NCI-H146 (cell line): ENCODE measurements around the gene TSPAN18.

Experiments used
- DNase-seq: peaks from one replicate; lab custom pipeline; 2025; lab: John Stamatoyannopoulos, UW

The TSPAN18 gene, protein sequence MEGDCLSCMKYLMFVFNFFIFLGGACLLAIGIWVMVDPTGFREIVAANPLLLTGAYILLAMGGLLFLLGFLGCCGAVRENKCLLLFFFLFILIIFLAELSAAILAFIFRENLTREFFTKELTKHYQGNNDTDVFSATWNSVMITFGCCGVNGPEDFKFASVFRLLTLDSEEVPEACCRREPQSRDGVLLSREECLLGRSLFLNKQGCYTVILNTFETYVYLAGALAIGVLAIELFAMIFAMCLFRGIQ

DNA sequence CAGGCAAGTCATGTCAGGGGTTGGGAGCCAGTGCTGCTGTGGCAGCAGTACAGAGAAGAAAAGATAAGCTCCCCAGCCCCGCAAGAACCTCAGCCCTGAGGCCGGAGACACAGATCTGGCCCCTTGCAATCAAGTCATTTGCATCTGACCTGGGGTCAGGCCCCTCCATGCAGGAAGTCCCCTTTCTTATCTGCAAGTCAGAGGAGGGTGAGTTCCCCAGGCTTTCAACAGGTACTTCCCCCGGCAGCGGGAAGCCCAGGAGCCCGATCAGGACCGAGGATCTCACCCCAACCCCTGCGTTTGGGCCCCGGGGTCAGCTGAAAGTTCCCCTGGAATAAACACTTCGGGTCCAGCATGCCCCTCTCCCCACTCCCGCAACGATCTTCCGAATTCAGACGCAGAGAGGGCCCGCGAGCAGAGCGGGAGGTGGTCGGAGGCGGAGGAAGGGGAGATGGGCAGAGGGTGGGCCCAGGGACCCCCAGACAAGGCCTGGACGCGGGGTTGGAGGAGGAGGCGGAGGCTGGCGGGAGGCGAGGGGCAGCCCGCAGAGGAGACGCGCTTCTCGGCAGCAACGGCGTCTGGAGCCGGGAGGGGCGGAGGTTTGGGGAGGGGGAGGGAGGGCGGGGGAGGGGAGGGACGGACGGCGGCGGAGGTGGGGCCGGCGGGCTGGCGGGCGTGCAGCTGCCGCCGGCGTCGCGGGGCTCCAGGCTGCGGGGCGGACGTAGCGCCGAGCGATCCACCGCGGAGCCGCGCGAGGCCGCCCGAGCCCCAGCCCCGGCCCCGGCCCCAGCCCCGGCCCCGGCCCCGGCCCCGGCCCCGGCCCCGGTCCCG, at the start of gene TSPAN18:
Gene TSPAN18 (plus strand): TSS at position 680 of the 831 bp plus-strand sequence. CDS start 179,455 bp downstream, outside the sequence.
- no peak for DNase-seq

GRCh38 chr11:44680982-44681597, 45.7 kb upstream of the TSPAN18 start:
- no peak for DNase-seq

DNA sequence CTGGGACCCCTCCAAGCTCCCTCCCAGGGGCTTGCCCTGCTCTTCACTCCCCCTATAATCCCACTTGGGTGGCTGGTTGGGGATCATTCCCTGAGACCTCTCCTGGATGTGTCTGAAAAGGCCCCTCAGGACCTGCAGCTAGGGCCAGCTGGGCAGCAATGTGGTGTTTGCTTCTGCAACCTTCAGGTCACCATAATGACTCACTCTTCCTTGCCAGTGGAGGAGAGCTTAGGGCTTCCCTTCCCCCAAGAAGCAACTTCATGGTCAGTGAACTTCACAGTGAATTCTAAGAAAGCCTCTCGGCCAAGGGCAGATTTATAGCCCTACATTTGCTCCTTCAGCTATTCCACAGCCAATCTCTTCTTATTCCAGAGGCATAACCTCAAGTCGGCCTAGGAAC, 45.1 kb upstream of the TSPAN18 start:
- DNase-seq = no peak

DNA sequence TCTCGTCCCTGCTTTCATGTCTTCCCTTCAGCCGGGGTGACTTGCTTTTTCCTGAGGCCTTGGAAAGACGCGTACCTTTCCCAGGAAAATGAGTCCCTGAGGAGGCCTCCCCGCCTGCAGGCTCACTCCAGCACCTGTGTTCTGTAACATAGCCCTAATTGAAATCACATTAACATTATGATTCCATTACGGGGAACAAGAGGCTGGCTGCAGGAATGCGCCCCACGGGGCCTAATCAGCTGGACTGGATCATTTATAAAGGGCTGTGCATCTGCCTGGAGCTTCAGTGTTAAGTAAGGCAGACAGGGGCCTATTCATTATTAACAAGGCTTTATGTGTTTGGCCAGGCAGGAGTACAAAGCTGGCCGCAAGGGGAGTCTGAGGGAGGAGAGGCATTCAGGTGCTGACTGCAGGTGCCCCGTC, 41.9 kb upstream of the TSPAN18 start:
- DNase-seq = peak; percentile 55

GRCh38 chr11:44687388-44687787, 39.4 kb upstream of the TSPAN18 start:
- DNase-seq = no peak

GRCh38 chr11:44689265-44689664, 37.5 kb upstream of the TSPAN18 start:
- no peak for DNase-seq

DNA sequence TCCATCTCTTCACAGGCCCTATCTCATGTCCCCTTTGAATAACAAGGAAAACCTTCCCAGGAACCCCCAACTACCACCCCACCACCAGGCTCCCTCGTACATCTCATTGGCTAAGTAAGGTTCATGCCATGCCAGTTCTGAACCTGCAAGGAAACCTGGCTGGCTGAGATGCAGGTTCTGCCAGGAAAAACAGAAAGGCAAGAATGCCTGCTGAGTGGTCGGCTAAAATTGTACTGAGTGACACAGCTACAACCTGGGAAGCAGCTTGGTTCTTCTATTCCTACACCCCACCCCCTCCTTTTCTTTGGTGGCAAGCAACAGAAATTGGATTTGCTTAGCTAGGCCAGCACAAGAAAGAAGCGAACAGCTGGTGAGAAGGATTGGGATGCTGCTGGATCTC, 36.1 kb upstream of the TSPAN18 start:
- DNase-seq = no peak

DNA sequence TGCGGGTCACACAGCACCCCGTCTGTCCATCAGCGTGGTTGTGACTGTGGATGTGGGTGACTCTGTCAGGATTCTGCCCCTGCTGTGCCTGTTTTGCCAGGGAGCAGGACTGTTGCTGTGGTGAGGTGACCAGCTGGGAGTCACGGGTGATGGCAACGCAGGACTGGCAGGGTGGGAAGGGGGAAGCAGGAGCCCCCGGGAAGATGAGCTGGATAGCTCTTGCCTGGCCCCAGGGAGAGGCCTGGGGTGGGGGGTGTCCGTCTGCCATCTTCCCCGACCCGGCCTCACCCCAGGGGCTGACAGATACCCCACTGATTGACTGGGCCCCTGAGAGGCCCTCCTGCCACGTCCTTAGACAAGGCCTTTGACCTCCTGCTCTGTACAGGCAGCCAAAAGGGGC, 34.3 kb upstream of the TSPAN18 start:
- DNase-seq = no peak

DNA sequence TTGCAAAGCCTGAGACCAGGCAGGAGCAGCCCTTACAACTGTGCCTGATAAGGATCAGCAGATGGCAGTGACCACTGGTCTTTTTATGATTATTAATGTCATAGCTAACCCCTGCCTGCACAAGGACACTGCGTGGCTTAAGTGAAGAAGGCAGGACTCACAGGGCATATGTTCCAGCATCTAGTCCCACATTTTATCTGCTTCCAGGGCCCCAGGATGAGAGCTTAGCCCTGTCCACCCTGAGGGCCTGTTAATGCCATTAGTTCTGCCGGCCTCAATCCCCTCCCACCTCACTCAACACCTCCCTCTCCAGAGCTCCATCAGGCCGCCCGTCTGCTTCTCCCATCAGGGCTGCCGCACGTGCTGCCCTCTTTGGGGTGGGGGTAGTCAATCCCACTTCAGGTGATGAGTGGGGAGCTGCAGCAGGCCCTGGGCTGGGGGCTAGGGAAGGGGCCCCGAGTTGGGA, 33.1 kb upstream of the TSPAN18 start:
- no peak for DNase-seq

DNA sequence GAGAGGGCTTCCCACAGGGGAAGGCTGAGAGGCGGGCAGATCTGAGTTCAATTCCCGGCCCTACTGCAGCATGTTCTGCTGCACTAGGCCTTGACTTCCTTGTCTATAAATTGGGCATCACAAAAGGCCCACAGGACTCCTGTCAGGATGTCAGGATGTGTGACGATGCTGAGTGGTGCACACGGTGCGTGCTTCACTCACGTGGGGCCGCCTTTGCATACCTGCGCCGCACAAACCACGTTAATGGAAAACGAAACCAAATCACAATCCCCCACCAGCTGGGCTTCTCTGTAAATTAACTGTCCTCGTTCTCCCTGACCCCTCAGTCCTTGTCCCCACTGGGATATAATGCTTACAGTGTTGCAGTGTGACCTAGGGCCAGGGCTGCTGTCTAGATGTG, 32.3 kb upstream of the TSPAN18 start:
- no peak for DNase-seq

DNA sequence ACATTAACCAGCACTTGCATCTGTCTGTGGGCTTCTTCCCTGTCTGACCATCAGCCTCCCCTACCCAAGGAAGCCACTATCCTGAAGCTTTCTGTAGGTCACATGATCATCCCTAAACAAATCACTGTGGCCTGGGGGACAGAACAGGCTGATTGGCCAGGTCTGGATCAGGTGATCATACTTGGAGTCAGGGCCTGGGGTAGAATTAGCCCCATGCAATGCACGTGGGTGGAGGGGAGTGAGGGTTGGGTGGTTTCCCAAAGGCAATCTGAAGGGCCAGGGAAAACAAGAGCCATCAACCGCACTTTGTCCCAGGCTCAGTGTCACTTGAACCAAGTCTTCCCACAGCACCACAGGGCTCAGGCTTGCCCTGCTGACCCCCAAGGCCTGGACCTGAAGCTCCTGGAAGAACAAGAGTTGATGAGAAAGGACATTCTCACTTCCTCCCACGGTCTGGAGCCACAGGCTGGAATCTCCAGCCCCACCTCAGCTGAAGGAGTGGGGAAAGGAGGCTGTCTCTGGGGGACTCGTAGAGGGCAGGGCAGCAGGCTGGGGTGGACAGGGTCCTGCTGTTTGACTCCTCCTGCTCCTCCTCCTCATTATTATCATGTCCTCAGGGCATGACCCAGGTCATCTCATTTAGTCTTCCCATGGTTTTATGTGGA, 31.5 kb upstream of the TSPAN18 start:
- DNase-seq = no peak

- no peak for DNase-seq
Observed at GRCh38 chr11:44698252-44698912, 28.4 kb upstream of the TSPAN18 start.

DNA sequence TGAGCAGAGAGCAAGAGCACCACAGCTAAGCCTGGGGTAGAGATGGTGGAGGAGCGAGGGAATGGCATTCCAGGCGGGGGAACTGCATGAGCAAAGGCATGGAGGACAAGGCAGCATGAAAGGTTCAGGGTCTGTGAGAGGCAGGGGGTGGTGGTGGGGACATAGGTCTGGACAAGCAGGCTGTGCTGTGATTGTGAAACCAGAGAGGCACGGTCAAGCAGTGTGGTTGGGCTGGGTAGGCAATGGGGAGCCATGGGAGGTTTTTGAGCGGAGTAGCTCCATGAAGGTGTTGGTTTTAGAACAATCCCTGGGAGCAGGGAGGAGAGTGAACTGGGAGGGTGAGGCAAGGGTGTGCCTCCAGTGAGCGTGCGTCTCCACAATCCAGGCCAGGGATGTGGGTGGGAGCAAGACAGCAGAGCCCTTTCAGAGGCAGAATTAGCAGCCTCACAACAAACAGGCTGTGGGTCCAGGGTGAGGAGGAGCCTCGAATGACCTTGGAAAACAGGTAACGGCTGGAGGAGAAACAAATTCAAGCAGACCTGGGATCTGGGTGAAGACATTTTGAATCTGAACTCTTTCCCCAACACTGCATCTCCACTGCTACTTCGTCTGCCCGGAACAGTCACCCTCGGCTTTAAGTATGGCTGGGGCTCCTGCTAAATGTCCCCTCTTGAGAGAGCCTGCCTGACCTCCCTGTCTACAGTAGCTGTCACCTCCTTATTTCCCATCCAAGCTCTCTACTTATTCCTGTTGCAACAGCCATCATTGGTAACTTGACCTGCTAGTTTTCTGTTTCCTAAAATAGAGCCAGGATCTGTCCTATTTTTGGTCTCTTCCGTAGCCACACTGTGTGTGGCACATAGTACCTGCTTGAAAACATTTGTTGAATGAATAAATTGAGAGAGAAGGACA, 27.0 kb upstream of the TSPAN18 start:
- DNase-seq = no peak

GRCh38 chr11:44701276-44701675, 25.5 kb upstream of the TSPAN18 start:
- no peak for DNase-seq

DNA sequence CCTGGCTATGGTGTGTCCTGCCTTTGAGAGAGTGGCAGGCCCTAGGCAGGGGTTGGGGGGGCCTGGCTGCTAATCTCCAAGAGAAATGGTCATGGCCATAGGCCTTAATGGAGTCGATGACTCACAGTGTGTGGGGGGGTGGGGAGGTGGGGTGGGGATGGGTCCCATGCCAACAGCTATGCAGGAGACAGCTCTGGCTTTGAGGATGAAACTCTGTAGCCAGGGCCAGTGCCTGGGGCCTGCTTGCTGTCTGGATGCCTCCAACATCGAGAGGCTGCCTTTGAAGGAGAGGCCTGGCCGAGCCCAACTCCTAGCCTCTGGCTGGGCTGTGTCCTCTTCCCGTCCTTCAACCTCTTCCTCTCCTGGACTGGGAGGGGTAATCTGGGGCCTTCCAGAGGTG, 23.9 kb upstream of the TSPAN18 start:
- DNase-seq = no peak

GRCh38 chr11:44707094-44707493, 19.7 kb upstream of the TSPAN18 start:
- DNase-seq = no peak

GRCh38 chr11:44708009-44708408, 18.8 kb upstream of the TSPAN18 start:
- no peak for DNase-seq

DNA sequence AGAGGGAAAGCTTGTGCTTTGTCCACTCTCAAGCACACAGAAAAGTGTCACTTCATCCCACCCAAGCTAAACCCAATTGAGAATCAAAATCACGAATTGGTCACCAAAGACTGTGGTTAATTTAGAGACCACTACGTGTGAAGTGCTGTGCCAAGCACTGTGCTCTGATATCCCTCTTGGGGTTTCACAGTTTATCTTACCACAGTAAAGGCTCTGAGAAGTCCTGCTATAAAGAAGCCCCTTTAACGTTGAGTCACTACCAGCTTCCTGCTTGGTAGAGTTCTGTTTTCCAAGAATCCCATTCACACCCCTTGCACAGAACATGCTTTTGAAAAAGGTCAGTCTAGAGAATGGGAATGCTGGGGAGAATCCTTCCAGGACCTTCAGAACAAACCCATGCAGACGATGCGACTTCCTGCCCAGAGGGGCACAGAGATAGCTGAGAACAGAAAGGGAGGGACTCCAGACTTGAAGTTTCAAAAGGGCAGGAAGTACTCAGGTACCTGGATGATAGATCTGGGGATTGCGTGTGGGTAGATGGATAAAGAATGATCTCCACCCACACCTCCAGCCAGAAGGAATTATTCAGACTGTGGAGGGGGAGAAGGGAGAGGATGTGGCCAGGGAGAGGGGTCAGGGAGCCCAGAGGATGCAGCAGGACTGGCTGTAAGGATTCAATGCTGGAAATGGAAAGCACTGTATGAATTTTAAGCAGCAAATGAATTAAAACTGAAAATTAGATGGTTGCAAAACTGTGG, 18.1 kb upstream of the TSPAN18 start:
- DNase-seq = no peak

- no peak for DNase-seq
Observed at GRCh38 chr11:44709281-44709562, 17.5 kb upstream of the TSPAN18 start.

DNA sequence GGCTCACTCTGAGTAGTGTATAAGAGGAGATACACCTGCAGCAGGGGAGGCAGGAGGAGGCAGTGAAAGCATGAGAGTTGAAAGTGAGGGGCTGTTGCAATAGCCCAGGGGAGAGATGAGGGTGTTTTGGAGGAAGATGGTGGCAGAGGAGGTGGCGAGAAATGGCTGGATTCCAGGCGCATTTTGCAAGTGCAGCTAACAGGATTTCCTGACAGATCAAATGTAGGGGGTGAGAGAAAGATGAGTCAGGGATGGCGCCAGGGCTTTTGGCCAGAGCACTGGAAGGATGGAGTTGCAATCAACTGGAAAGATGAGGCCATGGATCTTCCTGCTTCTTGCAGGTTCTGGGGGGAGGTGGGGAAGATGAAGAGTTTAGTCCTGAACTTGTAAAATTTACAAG, 16.8 kb upstream of the TSPAN18 start:
- DNase-seq = no peak
